Measurements from ENCODE around the gene TMEM25. TPM values are rescaled to one million over a fixed set of nuclear protein-coding genes. Genes with fewer than 3 reads are reported as not detected.
A peak's percentile ranks its signal among the peaks of the same experiment; 100 is the strongest.

TMEM25 gene
- total and polyA plus RNA-seq, 2 donors (not counting 3 experiments of a cell fraction or from before 2014, with no cell fraction given): 18.9 to 34.6 TPM

GRCh38 chr11:118522571-118523072 lies 8.4 kb upstream of the TMEM25 start:
- H4K20me1 ChIP-seq (replicated peaks; ENCODE audit: control insufficient read depth, extremely low read depth, insufficient read depth, low read length): no peaks in the 10 kb centered on the region
- peaks cover 28 to 38% of the 10 kb centered on the region in 2 experiments for H3K36me3 ChIP-seq (ENCODE audit: control insufficient read depth in 2 of 2, extremely low read depth in 1 of 2, insufficient read depth in 2 of 2, low read length in 2 of 2)
- BruUV-seq (replicated peaks): no TSS peak
- H3K9ac ChIP-seq (replicated peaks; ENCODE audit: extremely low read depth, insufficient read depth, low read length): no peak overlapping the region
- H3K79me2 ChIP-seq (ENCODE audit: control insufficient read depth, insufficient read depth, low read length): no peaks in the 10 kb centered on the region
- ChIA-PET CTCF (no interaction called here), POLR2A (interaction anchor here (0.5 kb wide), 1 partner anchor 49 kb away, joined by 4 read pairs; the partner anchor contains the start of gene ARCN1)
- H3K9me3 ChIP-seq (replicated peaks; ENCODE audit: control insufficient read depth, insufficient read depth, low read length): no peaks in the 10 kb centered on the region
- H3K27me3 ChIP-seq (ENCODE audit: control insufficient read depth in 2 of 2, insufficient read depth in 2 of 2, low read length in 2 of 2): no peaks in the 10 kb centered on the region
- no peak overlapping the region for H3K4me2 ChIP-seq (ENCODE audit: insufficient read depth, low read length)
- H3K27ac ChIP-seq (ENCODE audit: insufficient read depth, low read depth, low read length): no peak overlapping the region
- no peaks in the 10 kb centered on the region for H3K4me1 ChIP-seq (ENCODE audit: control insufficient read depth, extremely low read depth, insufficient read depth, low read length)
- dilution Hi-C loops (cut with MboI; ENCODE audit: extremely low pct_ligation_motif_present, low sequenced_read_pairs) (no loop called here), intact Hi-C loops (cut with micrococcal nuclease) (no loop called here)
- FAIRE-seq (no peak), DNase-seq (ENCODE audit: low read depth, low spot score) (peak; percentile 28)
- TF ChIP-seq CTCF (IDR thresholded peaks at IDR 0.05; ENCODE audit: extremely low read depth in 1 of 2, insufficient read depth in 1 of 2, low read depth in 1 of 2, low read length in 2 of 2): peak; percentile 36 to 49
- TF ChIP-seq FOS (IDR thresholded peaks at IDR 0.05; ENCODE audit: borderline replicate concordance, insufficient read depth, low read length): no peak
- H2AFZ ChIP-seq (ENCODE audit: low read depth, low read length): no peak overlapping the region
- H3K9me1 ChIP-seq (replicated peaks; ENCODE audit: control insufficient read depth, extremely low read depth, insufficient read depth, low read length): no peaks in the 10 kb centered on the region
- H3K4me3 ChIP-seq (replicated peaks in 1 of 3; ENCODE audit: insufficient read depth in 1 of 3, low read depth in 1 of 3, low read length in 3 of 3): no peak overlapping the region

- Histone ChIP-seq H3K9me1 (replicated peaks; ENCODE audit: control insufficient read depth, extremely low read depth, insufficient read depth, low read length) (no peaks in the 10 kb centered on the region), H3K4me2 (ENCODE audit: insufficient read depth, low read length) (no peak overlapping the region), H3K4me1 (ENCODE audit: control insufficient read depth, extremely low read depth, insufficient read depth, low read length) (no peaks in the 10 kb centered on the region), H3K9me3 (replicated peaks; ENCODE audit: control insufficient read depth, insufficient read depth, low read length) (no peaks in the 10 kb centered on the region), H3K4me3 (replicated peaks in 1 of 3; ENCODE audit: insufficient read depth in 1 of 3, low read depth in 1 of 3, low read length in 3 of 3) (no peak overlapping the region), H3K27ac (ENCODE audit: insufficient read depth, low read depth, low read length) (no peak overlapping the region), H3K79me2 (ENCODE audit: control insufficient read depth, insufficient read depth, low read length) (no peaks in the 10 kb centered on the region), H3K27me3 (ENCODE audit: control insufficient read depth in 2 of 2, insufficient read depth in 2 of 2, low read length in 2 of 2) (no peaks in the 10 kb centered on the region), H3K36me3 (ENCODE audit: control insufficient read depth in 2 of 2, extremely low read depth in 1 of 2, insufficient read depth in 2 of 2, low read length in 2 of 2) (peaks cover 24 to 37% of the 10 kb centered on the region in 2 experiments), H4K20me1 (replicated peaks; ENCODE audit: control insufficient read depth, extremely low read depth, insufficient read depth, low read length) (no peaks in the 10 kb centered on the region), H3K9ac (replicated peaks; ENCODE audit: extremely low read depth, insufficient read depth, low read length) (no peak overlapping the region), H2AFZ (ENCODE audit: low read depth, low read length) (no peak overlapping the region)
- CTCF ChIA-PET: no interaction called here
- DNase-seq (ENCODE audit: low read depth, low spot score) (no peak), FAIRE-seq (no peak)
- intact Hi-C loops (cut with micrococcal nuclease) (no loop called here), dilution Hi-C loops (cut with MboI; ENCODE audit: extremely low pct_ligation_motif_present, low sequenced_read_pairs) (no loop called here)
- no TSS peak for BruUV-seq (replicated peaks)
- POLR2A ChIA-PET: no interaction called here
- no peak for TF ChIP-seq POLR2A (IDR thresholded peaks at IDR 0.05; ENCODE audit: low read depth, low read length)
- no peak for TF ChIP-seq GATA2 (IDR thresholded peaks at IDR 0.05; ENCODE audit: insufficient read depth, insufficient read length, low read depth, low read length)
- TF ChIP-seq FOS (IDR thresholded peaks at IDR 0.05; ENCODE audit: borderline replicate concordance, insufficient read depth, low read length): no peak
- TF ChIP-seq MYC (IDR thresholded peaks at IDR 0.05; ENCODE audit: low read depth, low read length): no peak
- TF ChIP-seq CTCF (IDR thresholded peaks at IDR 0.05; ENCODE audit: extremely low read depth in 1 of 2, insufficient read depth in 1 of 2, low read depth in 1 of 2, low read length in 2 of 2): no peak
These were observed 6.6 kb upstream of the TMEM25 start for GRCh38 chr11:118524356-118524755.

Measured in endothelial cell of umbilical vein (primary cell).